Measurements from ENCODE around the gene ELAPOR1. TPM values are rescaled to one million over a fixed set of nuclear protein-coding genes. Genes with fewer than 3 reads are reported as not detected.
A peak's percentile ranks its signal among the peaks of the same experiment; 100 is the strongest.

Gene ELAPOR1
- total RNA-seq, 4 donors from 2014 or later = 0.08 to 18.8 (median 0.40) TPM; not detected in 1

- ATAC-seq = no peak
- Histone ChIP-seq H3K9me3 (no peaks in the 10 kb centered on the region), H3K27me3 (no peaks in the 10 kb centered on the region), H3K36me3 (no peaks in the 10 kb centered on the region), H3K27ac (no peak overlapping the region), H3K4me3 (no peak overlapping the region), H3K4me1 (peaks cover 0 to 16% (median 0%) of the 10 kb centered on the region in 3 donors)
- TF ChIP-seq CTCF (IDR thresholded peaks at IDR 0.05) (no peak), POLR2A (IDR thresholded peaks at IDR 0.05) (no peak), EP300 (IDR thresholded peaks at IDR 0.05) (no peak), POLR2AphosphoS5 (IDR thresholded peaks at IDR 0.05) (no peak)
- WGBS, 2 donors (ENCODE audit: low coverage in 1 of 2) = 86 to 91% methylated on average over 7 of the region's 7 CpGs
Measured at GRCh38 chr1:109160071-109160840, 46.3 kb downstream of the ELAPOR1 start.

GRCh38 chr1:109161858-109162606 lies 48.1 kb downstream of the ELAPOR1 start:
- Histone ChIP-seq H3K4me1 (peaks cover 0 to 16% (median 0%) of the 10 kb centered on the region in 3 donors), H3K4me3 (no peak overlapping the region), H3K9me3 (no peaks in the 10 kb centered on the region), H3K27ac (peak overlapping the region in 3 of 4 donors; percentile 16 to 66 (median 46)), H3K36me3 (no peaks in the 10 kb centered on the region), H3K27me3 (no peaks in the 10 kb centered on the region)
- peak; percentile 77 for ATAC-seq
- WGBS, 2 donors (ENCODE audit: low coverage in 1 of 2) = 32 to 46% methylated on average over 3 to 9 of the region's 12 CpGs
- TF ChIP-seq POLR2AphosphoS5 (IDR thresholded peaks at IDR 0.05) (no peak), POLR2A (IDR thresholded peaks at IDR 0.05) (no peak), EP300 (IDR thresholded peaks at IDR 0.05) (no peak), CTCF (IDR thresholded peaks at IDR 0.05) (no peak)

DNA sequence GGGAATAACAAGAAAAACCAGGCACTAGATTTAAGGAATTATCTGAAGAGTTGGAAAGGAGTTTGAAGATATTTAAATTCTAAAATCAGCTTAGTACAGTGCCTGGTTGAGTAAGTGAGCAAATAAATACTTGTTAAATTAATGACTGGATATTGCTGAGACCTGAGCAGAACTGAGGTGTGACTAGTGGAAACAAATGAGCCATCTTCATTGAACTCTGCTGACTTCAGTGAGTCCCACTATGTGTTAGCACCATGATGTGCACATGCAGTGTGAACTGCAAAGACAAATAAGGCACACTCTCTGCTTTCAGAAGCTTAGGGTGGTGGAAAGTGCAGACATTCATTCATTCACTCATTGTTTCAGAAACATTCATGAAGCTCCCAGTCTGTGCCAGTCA lies 48.7 kb downstream of the ELAPOR1 start:
- peaks cover 0 to 16% (median 0%) of the 10 kb centered on the region in 3 donors for H3K4me1 ChIP-seq
- no peaks in the 10 kb centered on the region for H3K27me3 ChIP-seq
- H3K27ac ChIP-seq = peak overlapping the region in 2 of 4 donors; percentile 46 to 66
- H3K9me3 ChIP-seq = no peaks in the 10 kb centered on the region
- no peak for ATAC-seq
- H3K4me3 ChIP-seq = no peak overlapping the region
- no peaks in the 10 kb centered on the region for H3K36me3 ChIP-seq
- TF ChIP-seq POLR2A (IDR thresholded peaks at IDR 0.05) = no peak
- TF ChIP-seq EP300 (IDR thresholded peaks at IDR 0.05) = no peak
- no peak for TF ChIP-seq CTCF (IDR thresholded peaks at IDR 0.05)
- TF ChIP-seq POLR2AphosphoS5 (IDR thresholded peaks at IDR 0.05) = no peak

DNA sequence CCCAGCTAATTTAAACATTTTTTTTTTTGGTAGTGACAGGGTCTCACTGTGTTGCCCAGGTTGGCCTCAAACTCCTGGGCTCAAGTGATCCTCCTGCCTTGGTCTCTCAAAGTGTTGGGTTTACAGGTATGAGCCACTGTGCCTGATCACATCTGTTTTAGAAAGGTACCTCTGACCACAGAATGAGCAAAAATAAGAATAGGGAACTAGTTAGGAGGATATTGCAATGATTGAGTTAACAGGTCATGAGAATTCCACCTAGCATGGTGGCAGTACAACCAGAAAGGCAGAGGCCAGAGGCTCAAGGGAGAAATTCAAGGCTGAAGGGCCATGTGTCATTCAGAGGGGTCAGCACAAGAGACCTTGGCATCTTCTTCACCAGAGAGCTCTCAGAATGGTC lies 49.6 kb downstream of the ELAPOR1 start:
- TF ChIP-seq CTCF (IDR thresholded peaks at IDR 0.05) (no peak), POLR2A (IDR thresholded peaks at IDR 0.05) (no peak), EP300 (IDR thresholded peaks at IDR 0.05) (no peak), POLR2AphosphoS5 (IDR thresholded peaks at IDR 0.05) (no peak)
- Histone ChIP-seq H3K27me3 (no peaks in the 10 kb centered on the region), H3K4me1 (peaks cover 0 to 16% (median 0%) of the 10 kb centered on the region in 3 donors), H3K4me3 (no peak overlapping the region), H3K27ac (no peak overlapping the region), H3K9me3 (no peaks in the 10 kb centered on the region), H3K36me3 (no peaks in the 10 kb centered on the region)
- no peak for ATAC-seq

Small RNA genes lying within 50 kb of the gene (small RNA-seq; reads per million reads assigned to genes)
- 0 reads per million in 4 donors for gene AL356488.2

Other genes with a start within 250 kb of the ELAPOR1 start
- 100 to 1,000 TPM in 1 of 4 donors, 10 to 100 TPM in 3; 39.4 to 106 (median 99.2) TPM for gene GPSM2, start 237.1 kb upstream of the ELAPOR1 start, total RNA-seq
- gene CLCC1, start 150.6 kb upstream of the ELAPOR1 start, total RNA-seq = 10 to 100 TPM; 27.4 to 41.2 (median 29.9) TPM
- 10 to 100 TPM; 19.7 to 31.3 (median 25.1) TPM for gene WDR47, start 72.0 kb upstream of the ELAPOR1 start, total RNA-seq
- gene TAF13, start 38.1 kb upstream of the ELAPOR1 start, total RNA-seq = 10 to 100 TPM; 54.8 to 73.1 (median 59.1) TPM
- gene TMEM167B, start 23.4 kb upstream of the ELAPOR1 start, total RNA-seq = 10 to 100 TPM; 29.3 to 42.3 (median 31.7) TPM
- 100 to 1,000 TPM; 154 to 187 (median 158) TPM for gene SARS1, start 99.8 kb downstream of the ELAPOR1 start, total RNA-seq
- 10 to 100 TPM in 2 of 4 donors, 1 to 10 TPM in 2; 5.7 to 18.6 (median 9.1) TPM for gene CELSR2, start 135.4 kb downstream of the ELAPOR1 start, total RNA-seq
- 10 to 100 TPM in 2 of 4 donors, 1 to 10 TPM in 2; 6.9 to 26.9 (median 10.3) TPM for gene PSRC1, start 169.0 kb downstream of the ELAPOR1 start, total RNA-seq
- under 1 TPM in 1 of 4 donors, not detected in 3; 0.46 TPM for gene MYBPHL, start 192.9 kb downstream of the ELAPOR1 start, total RNA-seq

Data from gastroesophageal sphincter (tissue), 4 donors.